Right lobe of liver (tissue), 4 donors: ENCODE results near the gene ABCC12.
"Not testable (repeated sequence)": the region's sequence is repeated elsewhere in the genome, so short reads cannot be mapped to it uniquely, and the experiment has no call there.

Experiments
- POLR2A ChIP-seq: fragments of 450-650 bp; IDR thresholded peaks from one replicate; pipeline ENCODE4 v1.6.1; 2017; ENCODE audit warnings: antibody characterized with exemption, mild to moderate bottlenecking
- TF ChIP-seq, protein P1 (sequence below), 4 donors: fragments of 200-600 bp in 3 of 4; fragments of 450-650 bp in 1 of 4; IDR thresholded peaks; one replicate each; pipeline versions ENCODE4 v1.5.1 to v1.8.0; 2016 to 2022; ENCODE audit warnings: antibody characterized with exemption in 4 of 4, mild to moderate bottlenecking in 2 of 4
- donor health status: DM: no; HTN: no; CAD: no.
- donor health status: DM: no; HTN: no; CAD: no.
- donor health status: DM: no; HTN: yes; CAD: no.

DNA sequence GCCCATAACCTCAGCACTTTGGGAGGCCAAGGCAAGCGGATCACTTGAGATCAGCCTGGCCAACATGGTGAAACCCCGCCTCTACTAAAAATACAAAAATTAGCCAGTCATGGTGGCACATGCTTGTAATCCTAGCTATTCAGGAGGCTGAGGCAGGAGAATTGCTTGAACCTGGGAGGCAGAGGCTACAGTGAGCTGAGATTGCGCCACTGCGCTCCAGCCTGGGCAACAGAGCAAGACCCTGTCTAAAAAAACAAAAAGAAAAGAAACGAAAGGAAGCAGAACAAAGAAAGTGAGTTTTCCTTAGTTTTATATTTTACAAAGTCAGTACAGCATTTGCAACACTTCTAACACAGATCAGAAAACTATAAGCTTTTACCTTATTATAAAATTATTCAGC is 10.8 kb upstream of the ABCC12 start:
- TF ChIP-seq, protein P1, sequence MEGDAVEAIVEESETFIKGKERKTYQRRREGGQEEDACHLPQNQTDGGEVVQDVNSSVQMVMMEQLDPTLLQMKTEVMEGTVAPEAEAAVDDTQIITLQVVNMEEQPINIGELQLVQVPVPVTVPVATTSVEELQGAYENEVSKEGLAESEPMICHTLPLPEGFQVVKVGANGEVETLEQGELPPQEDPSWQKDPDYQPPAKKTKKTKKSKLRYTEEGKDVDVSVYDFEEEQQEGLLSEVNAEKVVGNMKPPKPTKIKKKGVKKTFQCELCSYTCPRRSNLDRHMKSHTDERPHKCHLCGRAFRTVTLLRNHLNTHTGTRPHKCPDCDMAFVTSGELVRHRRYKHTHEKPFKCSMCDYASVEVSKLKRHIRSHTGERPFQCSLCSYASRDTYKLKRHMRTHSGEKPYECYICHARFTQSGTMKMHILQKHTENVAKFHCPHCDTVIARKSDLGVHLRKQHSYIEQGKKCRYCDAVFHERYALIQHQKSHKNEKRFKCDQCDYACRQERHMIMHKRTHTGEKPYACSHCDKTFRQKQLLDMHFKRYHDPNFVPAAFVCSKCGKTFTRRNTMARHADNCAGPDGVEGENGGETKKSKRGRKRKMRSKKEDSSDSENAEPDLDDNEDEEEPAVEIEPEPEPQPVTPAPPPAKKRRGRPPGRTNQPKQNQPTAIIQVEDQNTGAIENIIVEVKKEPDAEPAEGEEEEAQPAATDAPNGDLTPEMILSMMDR (IDR thresholded peaks at IDR 0.05) = not testable (repeated sequence)
- TF ChIP-seq POLR2A = not testable (repeated sequence)
